GM12875 (cell line): Measurements from ENCODE around the gene HOXB7.
A peak's percentile ranks its signal among the peaks of the same experiment; 100 is the strongest.

ENCODE experiments used
- H3K4me3 ChIP-seq: one replicate; pipeline ENCODE4 v1.5.1; 2011; ENCODE audit warnings: low read depth, low read length, control low read depth
- CTCF ChIP-seq: IDR thresholded peaks from 2 replicates; pipeline ENCODE4 v1.5.1; 2011; ENCODE audit warnings: low read depth, mild to moderate bottlenecking, control low read depth, inconsistent platforms, low read length, moderate library complexity, borderline replicate concordance; ENCODE audit not compliant: insufficient read depth

The HOXB7 gene

GRCh38 chr17:48586355-48587258 is 24.2 kb downstream of the HOXB7 start:
- no peak for TF ChIP-seq CTCF
- H3K4me3 ChIP-seq, result peak overlapping the region; percentile 57

GRCh38 chr17:48584223-48584741 is 26.5 kb downstream of the HOXB7 start:
- TF ChIP-seq CTCF, result no peak
- no peak overlapping the region for H3K4me3 ChIP-seq

- H3K4me3 ChIP-seq, result no peak overlapping the region
These were observed 27.1 kb downstream of the HOXB7 start for GRCh38 chr17:48583708-48584222.

GRCh38 chr17:48582750-48583069 is 28.1 kb downstream of the HOXB7 start:
- TF ChIP-seq CTCF, result no peak
- H3K4me3 ChIP-seq, result no peak overlapping the region

More at GRCh38 chr17:48583708-48584222, 27.1 kb downstream of the HOXB7 start:
- no peak for TF ChIP-seq CTCF

GRCh38 chr17:48579760-48580554 is 30.9 kb downstream of the HOXB7 start:
- TF ChIP-seq CTCF, result no peak
- H3K4me3 ChIP-seq, result no peak overlapping the region

- H3K4me3 ChIP-seq, result no peak overlapping the region
- TF ChIP-seq CTCF, result no peak
These were observed 31.4 kb downstream of the HOXB7 start for GRCh38 chr17:48579471-48579759.
